Measurements from ENCODE around the gene LMO7.
"Not testable (repeated sequence)": the region's sequence is repeated elsewhere in the genome, so short reads cannot be mapped to it uniquely, and the experiment has no call there.

The LMO7 gene

DNA sequence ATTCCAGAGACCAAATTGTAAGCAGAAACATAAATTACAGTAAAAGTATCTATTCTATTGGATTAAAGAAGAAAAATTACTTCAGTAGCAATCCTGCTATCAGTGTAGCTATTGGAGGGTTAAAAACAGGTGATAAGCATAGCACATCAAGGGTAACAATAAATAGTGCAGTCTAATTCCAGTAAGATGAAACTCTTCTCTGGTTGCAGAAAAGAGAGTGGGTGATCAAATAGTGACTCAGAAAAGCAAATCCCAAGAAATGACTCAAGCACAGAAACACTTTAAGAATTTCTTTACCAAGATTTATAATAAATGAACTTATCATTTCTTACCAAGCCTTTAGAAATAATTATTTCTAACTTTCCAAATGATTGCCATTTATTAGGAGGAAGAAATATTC lies 135.7 kb downstream of the LMO7 start:
- DNase-seq (ENCODE audit: low read depth in 3 of 3), result no peak

DNA sequence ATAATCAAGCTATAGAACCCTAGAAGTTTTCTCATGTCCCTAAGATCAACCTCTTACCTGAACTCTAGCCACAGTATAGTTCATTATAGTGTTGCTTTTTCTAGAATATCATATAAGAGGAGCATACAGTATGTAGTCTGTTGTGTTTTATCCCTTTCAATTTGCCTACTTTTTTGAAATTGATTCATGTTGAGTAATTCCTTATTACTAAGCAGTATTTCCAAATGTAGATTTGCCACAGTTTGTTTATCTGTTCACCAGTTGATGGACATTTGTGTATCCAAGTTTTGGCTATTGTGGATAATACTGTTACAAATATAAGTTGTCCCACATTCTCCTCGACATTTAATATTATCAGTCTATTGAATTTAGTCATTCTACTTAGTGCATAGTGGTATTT lies 138.0 kb downstream of the LMO7 start:
- DNase-seq (ENCODE audit: low read depth in 3 of 3), result no peak

DNA sequence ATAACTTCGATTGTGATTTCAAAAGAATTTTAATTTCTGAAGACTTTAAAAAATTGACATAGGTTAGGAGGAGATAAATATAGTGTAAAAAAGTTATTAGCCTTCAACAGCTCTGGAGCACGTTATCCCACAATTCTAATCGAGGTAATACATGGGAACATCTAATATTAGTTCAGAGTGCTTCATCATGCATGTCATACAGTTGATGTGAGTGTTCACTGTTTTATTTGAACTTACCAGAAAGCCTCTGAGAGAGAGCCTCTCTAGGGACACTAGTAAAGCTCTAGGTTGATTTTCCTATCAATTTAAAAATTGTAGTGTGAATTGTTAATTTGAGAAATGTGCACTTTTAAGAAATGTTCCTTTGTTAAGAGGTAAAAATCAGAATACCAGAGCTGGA lies 140.4 kb downstream of the LMO7 start:
- DNase-seq (ENCODE audit: low read depth in 3 of 3), result no peak

DNA sequence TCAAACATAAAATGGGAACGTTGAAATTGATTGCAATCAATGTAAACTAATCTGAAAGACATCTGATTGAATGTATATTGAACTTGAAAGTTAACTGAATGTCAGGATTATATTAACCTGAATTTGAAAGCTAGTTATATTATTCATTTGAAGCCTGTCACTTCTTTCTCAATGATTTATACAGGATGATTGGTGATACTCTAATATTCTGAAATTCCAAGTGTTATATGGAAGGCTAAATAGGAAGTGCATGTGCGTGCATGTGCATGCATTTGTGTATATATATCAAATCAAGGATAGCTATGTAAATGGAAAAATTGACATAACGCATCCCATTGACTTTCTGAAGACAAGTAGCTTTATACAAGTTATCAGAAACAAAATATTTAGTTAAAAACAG lies 143.3 kb downstream of the LMO7 start:
- DNase-seq (ENCODE audit: low read depth in 3 of 3), result no peak

DNA sequence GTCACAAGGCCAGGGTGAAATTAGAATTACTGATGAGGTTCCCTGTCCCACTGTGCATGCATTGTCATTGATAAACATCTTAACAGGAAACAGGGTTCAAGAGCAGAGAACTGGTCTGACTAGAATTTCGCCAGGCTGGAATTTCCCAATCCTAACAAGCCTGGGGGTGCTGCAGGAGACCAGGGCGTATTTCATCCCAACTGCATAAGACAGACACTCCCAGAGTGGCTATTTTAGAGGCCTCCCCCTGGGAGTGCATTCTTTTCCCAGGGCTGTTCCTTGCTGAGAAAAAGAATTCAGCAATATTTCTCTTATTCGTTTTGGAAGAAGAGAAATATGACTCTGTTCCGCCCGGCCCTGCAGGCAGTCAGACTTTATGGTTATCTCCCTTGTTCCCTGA lies 144.0 kb downstream of the LMO7 start:
- DNase-seq (ENCODE audit: low read depth in 3 of 3), result not testable (repeated sequence)

DNA sequence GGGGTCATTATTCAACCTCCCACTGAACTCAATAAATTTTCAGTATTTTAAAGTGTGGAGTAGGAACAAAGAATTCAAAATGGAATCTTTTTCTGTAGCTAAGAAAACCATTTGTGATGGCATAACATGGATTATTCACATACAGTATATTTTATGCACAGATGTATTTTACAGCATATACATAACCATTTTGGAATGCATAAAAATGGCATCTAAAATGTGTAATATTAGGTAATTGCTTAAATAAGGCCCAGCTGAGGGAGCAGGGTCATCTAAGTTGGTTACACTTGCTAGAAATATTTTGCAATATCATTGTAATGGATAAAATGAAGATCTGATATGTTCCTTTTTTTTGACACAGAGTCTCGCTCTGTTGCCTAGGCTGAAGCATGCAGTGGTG lies 146.9 kb downstream of the LMO7 start:
- DNase-seq (ENCODE audit: low read depth in 3 of 3), result no peak

DNA sequence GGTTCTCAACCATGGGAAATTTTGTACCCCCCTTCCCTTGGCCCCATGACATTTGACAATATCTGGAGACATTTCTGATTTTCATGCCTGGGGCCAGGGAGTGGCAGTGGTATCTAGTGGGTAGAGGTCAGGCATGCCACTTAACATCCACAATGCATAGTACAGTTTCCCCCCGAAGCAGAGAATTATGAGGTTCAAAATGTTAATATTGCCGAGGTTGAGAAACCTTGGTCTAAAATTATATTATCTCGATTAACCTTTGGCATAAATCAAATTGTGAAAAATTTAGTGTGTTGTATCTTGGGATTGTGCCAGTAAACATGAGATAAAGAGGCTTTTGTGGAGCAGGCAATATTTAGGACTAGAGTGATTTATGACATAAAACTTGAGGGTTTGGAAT lies 147.9 kb downstream of the LMO7 start:
- DNase-seq (ENCODE audit: low read depth in 3 of 3), result no peak

DNA sequence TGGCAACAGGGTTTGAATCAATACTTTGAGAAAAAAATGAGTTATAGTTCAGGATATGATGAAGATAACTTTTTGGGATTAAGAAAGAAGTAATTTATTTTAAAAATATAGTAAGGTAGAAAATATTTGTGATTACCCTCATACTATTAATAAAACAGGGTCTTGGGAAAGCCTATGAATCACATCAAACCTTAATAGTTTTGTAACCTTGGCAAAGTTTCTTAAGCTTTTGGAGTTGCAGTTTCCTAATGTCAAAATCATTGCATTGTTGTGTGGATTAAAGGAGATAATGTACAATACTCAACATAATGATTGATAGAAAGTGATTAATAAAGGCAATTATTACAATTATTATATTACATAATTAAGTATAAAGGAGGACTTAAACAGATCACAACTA lies 149.0 kb downstream of the LMO7 start:
- no peak for DNase-seq (ENCODE audit: low read depth in 3 of 3)

DNA sequence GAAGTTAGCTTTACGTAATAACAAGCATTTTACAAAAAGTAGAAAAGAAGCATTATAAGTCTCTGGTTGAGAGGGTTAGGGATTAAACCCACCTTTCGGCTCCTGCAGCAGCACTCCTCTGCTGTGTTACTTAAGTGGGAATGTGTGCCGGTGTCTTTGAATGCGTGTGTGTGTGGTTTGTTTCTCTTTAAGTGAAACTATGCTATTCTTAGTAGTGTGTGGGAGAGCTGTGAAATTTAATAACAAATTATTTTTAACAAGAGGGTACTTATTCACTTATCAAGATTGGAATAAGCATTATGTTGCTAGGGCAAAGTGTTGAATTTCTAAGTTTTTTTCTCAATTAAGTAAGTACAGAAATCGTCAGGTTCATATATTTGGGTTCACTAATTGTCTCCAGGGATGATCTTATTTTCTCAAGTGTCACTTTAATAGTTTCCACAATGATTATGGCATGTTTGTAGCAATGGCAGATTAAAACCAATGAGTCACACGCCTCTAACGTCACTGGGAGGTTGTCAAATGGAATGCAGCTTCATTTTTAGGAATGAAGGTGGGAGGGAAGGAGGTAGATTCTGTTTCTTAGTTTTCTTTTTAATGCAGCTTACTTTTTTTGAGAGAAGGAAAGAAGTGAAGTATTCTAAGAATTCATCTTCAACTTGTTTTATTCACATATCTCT lies 151.3 kb downstream of the LMO7 start:
- no peak for DNase-seq (ENCODE audit: low read depth in 3 of 3)

DNA sequence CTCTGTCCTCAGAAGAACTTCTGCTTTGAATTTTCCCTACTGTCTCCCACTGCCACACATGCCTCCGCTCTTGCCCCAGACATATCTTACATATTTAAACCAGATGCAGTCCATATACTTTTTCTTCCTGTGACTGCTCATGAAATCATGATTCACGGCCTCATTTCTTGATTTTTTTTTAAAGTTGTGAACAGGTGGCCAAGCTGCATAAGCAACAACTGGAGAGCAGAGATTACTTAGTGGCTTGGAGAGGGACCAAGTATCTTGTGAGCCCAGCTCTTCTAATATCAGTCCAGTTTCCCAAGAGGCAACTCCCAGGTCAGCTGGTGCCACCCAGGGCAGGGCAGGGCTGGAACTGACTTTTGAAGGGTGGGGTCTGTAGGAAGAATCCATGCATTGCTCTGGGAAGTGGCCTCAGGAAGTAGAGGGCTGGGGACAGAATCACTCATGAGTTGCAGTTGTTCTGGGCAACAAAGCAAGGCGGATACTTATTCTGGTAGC lies 152.4 kb downstream of the LMO7 start:
- no peak for DNase-seq (ENCODE audit: low read depth in 3 of 3)

DNA sequence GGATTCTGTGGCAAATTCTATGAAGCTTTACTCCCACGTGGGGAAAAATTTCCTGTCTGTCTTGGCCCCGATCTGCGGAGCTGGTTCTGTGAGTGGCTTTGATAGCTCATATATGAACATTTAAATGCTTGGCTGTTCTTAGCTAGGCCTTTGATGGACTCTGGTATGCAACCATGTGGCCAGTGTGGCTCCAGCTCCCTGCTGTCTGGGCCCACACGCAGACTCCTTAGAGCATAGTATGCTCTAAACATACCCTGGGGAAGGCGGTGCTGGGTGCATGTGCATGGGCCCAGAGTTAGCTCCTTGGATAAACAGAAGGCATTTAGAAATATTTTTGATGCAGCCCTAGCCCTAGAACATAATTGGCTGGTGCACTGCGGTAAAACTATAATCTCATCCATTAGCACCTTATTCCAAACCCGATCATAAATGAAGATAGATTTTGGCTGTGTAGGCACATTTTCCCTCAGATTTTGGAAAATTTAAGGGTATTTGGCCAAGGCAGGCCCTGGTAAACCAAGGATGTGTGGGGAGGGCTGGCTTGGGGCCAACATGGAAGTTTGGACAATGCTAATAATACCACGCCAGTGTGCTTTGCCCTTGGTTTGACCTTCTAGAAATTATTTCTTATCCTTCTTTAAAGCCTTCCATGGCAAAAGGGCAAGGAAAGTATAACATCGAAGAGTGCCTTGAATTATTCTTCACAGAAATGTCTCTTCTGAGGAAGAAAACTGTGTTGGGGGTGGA lies 153.5 kb downstream of the LMO7 start:
- DNase-seq (ENCODE audit: low read depth in 3 of 3), result no peak

DNA sequence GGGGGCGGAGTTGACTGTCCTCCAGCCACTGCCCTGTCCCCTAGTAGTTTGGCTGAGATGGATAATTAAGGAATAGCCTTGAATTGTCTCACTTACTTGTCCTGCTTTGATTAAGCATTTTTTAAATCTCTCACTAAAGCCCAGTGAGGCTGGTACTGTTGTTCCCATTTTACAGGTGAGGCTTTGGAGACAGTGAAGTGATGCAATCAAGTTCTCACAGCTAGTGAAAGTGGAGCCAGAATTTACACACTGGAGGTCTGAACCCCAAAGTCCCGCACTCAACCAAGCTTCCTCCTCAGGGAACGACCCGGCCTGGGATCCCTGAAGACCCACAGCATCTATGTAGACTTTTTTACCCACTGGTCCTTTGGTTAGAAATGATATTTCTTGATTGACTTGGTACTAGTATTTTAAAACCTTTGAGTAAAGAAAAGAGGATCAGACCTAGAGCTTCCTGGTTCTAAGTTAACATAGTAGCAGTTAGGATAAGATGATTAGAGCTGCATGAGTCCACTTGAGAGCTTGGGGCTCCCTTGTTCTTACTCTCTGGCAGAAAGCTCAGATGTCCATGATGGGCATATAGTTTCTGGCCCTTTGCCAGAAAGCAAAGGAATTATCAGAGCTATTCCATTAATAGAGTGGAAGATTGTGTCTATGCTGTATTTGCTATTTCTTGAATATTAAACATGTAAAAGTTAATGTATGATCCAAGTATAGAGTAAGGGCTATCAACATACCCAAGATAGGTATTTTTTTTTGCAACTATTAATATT lies 154.3 kb downstream of the LMO7 start:
- no peak for DNase-seq (ENCODE audit: low read depth in 3 of 3)

DNA sequence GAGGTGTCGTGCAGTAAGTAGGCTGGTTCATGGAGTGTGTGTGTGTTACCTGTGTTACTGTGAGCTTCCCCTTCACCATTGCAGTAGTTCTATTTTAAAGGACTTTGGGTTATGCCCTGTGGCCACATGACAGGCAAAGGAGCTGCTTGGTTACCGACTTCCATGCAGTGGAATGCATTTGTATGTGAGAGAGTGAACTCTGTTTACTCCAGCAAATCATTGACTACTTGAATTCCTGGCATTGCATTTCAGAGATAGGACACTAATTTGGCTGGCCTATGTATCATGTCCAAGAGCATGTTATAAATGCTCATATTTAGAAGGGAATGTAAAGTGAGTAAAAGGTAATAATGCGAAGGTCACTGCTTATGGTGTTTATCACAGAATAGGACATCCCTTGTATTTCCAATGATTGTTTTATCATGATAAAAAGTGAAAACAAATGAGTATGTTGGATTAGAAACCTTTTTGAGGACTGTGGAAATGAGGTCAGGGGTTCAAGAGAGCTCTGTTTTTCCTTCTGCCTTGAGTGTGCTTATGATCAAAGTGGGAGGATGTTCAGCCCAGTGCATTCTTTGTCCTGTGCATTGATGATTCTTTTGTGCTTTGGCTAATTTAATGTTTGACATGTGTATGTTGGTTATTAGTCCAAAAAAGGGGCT lies 156.5 kb downstream of the LMO7 start:
- DNase-seq (ENCODE audit: low read depth in 3 of 3), result no peak

DNA sequence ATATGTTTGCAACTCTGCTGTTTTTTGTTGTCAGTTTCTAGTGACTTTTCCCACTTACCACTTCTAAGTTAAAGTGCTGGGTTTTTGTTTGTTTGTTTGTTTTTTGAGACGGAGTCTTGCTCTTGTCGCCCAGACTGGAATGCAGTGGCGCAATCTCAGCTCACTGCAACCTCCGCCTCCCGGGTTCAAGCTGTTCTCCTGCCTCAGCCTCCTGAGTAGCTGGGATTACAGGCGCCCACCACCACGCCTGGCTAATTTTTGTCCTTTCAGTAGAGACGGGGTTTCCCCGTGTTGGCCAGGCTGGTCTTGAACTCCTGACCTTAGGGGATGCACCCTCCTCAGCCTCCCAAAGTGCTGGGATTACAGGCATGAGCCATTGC lies 157.0 kb downstream of the LMO7 start:
- not testable (repeated sequence) for DNase-seq (ENCODE audit: low read depth in 3 of 3)

DNA sequence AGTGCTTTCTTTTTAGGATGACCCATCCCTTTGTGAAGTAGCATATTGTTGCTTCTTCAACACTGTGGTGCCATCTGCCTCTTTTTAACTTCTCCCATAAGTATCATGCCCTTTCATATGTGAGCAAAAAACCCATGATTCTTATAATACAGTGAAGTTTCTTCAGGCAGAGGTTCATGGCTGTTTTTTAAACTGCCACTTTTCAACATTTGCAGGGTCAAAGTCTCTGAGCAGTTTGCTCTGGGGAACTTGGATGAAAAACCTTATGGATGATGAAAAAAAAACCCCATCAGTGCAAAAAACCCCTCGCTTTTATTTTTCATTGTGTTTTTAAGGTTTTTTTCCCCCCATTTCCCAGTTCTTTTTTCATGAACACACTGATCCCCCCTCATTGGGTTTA lies 158.5 kb downstream of the LMO7 start:
- DNase-seq (ENCODE audit: low read depth in 3 of 3), result no peak

DNA sequence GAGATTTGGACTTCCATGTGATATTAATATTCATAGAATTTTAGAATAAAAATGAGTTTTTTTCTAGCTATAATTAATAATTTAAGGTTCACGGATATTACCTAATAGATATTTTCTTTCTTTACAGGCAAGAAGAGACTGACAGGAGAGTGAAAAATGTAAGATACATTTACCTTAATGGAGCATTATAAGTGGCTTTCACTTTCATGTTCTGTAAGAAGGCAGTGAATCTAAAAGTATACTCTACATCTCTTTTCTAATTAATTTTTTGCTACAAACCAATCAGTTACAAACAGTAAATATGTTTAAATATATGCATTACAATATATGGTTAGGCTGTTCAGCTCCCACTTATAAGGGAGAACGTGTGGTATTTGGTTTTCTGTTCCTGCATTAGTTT lies 159.1 kb downstream of the LMO7 start:
- DNase-seq (ENCODE audit: low read depth in 3 of 3), result no peak

DNA sequence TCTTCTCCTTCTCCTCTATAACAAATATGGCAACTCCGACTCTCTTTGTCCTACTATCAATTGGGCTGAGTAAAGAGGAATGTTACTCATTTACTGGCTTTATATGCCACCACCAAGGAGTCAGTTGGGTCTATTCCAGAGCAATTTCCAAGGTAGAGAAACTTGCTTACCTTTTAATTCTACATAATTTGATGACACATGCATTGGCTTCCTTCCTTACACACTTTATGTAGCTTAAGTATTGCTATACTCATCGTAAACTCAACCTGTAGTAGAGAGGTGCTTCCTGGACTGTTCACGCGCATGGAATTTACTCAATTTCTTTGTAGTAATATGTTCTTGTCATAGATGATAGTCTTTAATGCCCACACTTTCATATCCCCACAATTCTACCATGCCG lies 160.7 kb downstream of the LMO7 start:
- no peak for DNase-seq (ENCODE audit: low read depth in 3 of 3)

DNA sequence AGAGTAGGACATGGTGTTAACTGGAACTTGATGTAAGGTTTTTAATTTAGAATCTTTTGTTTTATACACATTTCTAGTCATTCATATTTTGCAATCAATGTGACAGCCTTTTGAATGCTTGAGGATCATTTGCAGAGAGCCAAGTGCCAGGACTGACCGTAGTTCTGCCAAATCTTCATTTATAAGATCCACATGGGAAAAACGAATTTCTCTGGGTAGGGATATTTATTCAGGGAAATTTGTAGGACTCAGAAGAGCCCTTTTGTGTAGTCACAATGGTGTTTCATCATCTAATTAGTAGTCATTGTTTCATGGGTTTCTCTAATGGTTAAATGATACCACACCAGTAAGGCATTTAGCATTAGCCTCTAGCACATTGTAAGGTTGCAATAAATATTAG lies 161.1 kb downstream of the LMO7 start:
- DNase-seq (ENCODE audit: low read depth in 3 of 3), result no peak

DNA sequence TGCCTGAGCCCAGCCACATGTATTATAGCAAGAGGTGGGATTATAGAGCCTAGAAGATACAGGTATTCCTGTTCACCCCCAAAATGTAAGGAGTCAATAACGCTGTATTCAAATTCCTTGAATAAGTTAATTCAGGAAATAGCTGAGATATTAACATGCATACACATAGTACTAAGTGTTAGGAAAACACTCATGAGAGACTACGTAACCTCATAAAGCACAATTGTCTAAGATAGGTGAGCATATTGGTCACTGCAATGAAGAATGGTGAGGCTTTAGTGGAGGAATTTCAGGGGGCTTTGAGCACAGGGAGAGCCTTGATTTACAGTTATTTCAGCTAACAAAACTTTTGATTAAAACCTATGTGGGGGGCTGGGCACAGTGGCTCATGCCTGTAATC lies 161.6 kb downstream of the LMO7 start:
- DNase-seq (ENCODE audit: low read depth in 3 of 3), result no peak

DNA sequence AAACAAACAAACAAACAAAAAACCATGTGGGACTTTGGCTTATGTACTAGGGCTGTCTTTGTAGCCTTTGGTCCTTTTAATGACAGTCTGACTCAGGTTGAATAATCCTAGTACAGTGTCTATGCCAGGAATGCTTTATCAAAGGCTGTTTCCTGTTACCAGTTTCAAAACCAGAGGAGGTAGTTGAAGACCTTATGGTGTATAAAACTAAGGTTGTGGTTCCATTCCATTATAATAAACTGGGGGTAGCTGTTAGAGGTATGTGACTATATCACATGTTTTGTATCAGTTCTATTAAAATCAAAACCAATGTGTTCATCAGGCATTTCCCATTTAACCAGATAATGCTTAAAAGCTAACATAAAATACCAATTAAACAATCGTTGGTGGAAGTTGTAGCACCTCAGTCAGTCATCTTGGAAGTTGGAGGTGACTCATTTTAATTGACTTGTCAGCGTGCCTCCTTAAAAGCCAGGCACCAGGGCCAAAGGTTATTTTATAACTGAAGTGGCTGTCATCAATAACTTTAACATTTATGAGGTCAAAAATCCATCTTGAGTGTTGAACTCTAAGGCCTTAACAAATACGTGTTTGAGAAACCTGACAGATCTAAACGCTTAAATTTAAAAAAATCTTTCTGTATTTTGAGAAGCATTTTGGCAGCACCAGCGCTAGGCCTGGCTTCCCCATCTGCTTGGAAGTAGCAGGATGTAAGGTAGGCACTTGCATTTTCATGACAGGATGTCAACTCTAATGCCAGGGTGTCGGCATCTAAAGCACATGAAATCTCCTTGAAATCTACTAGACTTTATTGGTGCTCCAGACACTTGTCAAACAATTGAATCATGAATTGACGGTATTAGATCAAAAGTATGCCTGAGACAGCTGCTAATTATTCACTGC lies 162.5 kb downstream of the LMO7 start:
- no peak for DNase-seq (ENCODE audit: low read depth in 3 of 3)

DNA sequence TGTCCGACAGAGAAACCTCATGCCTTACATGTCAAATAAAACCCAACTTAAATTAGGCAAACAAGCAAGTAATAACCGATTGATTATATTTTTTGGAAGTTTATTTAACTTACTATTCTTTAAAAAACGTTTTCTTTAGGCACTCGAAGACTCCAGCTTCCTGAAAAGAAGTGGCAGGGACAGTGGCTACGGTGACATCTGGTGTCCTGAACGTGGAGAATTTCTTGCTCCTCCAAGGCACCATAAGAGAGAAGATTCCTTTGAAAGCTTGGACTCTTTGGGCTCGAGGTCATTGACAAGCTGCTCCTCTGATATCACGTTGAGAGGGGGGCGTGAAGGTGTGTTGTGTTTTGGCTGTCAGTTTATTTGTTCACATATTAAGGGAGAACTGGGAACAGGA lies 164.4 kb downstream of the LMO7 start:
- no peak for DNase-seq (ENCODE audit: low read depth in 3 of 3)
